Measurements from ENCODE around the gene PRKD2.

Gene PRKD2

GRCh38 chr19:46759206-46759605 lies 42.3 kb upstream of the PRKD2 start:
- no peak overlapping the region for H3K27ac ChIP-seq (ENCODE audit: extremely low read depth, low read depth, low read length)
- no peaks in the 10 kb centered on the region for H3K9me3 ChIP-seq (ENCODE audit: control insufficient read depth, insufficient read depth, low read depth, low read length)
- CTCF ChIA-PET = interaction anchor here (0.7 to 3.0 kb wide), 7 partner anchors 10 to 370 kb away, joined by 3 to 83 read pairs (median 10); no protein-coding TSS in a partner anchor
- peaks cover 16 to 23% of the 10 kb centered on the region in 2 experiments; a peak in 2 of 3 replicates for H3K36me3 ChIP-seq (ENCODE audit: control insufficient read depth in 2 of 2, insufficient read depth in 1 of 2, low read length in 2 of 2)
- peaks cover 3% of the 10 kb centered on the region for H3K4me1 ChIP-seq (ENCODE audit: control insufficient read depth, insufficient read depth, low read length)
- H3K4me3 ChIP-seq (ENCODE audit: low read depth, low read length) = no peak overlapping the region
- POLR2A ChIA-PET = interaction anchor here (1.3 kb wide), 1 partner anchor 158 kb away, joined by 3 read pairs; the partner anchor contains the start of gene CALM3
- TF ChIP-seq ZNF2 (tag by site-specific recombination; IDR thresholded peaks at IDR 0.05) (no peak), SCRT1 (tag by site-specific recombination; IDR thresholded peaks at IDR 0.05; ENCODE audit: borderline replicate concordance) (no peak), ZBTB8A (tag by site-specific recombination; IDR thresholded peaks at IDR 0.05) (no peak), ZBTB26 (tag by site-specific recombination; optimal IDR thresholded peaks at IDR 0.05) (no peak), ZNF645 (tag by site-specific recombination; IDR thresholded peaks at IDR 0.05) (no peak), HOXD13 (CRISPR knock-in tag; IDR thresholded peaks at IDR 0.05; ENCODE audit: borderline replicate concordance) (no peak), ZNF707 (tag by site-specific recombination; IDR thresholded peaks at IDR 0.05) (no peak)

- no peak for TF ChIP-seq ZNF664 (tag by site-specific recombination; IDR thresholded peaks at IDR 0.05)
- no peaks in the 10 kb centered on the region for H3K9me3 ChIP-seq (ENCODE audit: control insufficient read depth, insufficient read depth, low read depth, low read length)
- H3K27ac ChIP-seq (ENCODE audit: extremely low read depth, low read depth, low read length) = no peak overlapping the region
- H3K4me1 ChIP-seq (ENCODE audit: control insufficient read depth, insufficient read depth, low read length) = peaks cover 3% of the 10 kb centered on the region
- ChIA-PET POLR2A (no interaction called here), CTCF (interaction anchor here (0.6 to 3.0 kb wide), 16 partner anchors 11 to 578 kb away, joined by 3 to 83 read pairs (median 4); no protein-coding TSS in a partner anchor)
- no peak overlapping the region for H3K4me3 ChIP-seq (ENCODE audit: low read depth, low read length)
- H3K36me3 ChIP-seq (ENCODE audit: control insufficient read depth in 2 of 2, insufficient read depth in 1 of 2, low read length in 2 of 2) = peaks cover 19 to 32% of the 10 kb centered on the region in 2 experiments; a peak in 2 of 3 replicates
Measured at GRCh38 chr19:46756544-46756888, 39.6 kb upstream of the PRKD2 start.

DNA sequence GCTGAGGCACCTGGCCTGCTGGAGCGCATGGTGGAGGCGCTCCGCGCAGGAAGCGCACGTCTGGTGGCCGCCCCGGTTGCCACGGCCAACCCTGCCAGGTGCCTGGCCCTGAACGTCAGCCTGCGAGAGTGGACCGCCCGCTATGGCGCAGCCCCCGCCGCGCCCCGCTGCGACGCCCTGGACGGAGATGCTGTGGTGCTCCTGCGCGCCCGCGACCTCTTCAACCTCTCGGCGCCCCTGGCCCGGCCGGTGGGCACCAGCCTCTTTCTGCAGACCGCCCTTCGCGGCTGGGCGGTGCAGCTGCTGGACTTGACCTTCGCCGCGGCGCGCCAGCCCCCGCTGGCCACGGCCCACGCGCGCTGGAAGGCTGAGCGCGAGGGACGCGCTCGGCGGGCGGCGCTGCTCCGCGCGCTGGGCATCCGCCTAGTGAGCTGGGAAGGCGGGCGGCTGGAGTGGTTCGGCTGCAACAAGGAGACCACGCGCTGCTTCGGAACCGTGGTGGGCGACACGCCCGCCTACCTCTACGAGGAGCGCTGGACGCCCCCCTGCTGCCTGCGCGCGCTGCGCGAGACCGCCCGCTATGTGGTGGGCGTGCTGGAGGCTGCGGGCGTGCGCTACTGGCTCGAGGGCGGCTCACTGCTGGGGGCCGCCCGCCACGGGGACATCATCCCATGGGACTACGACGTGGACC lies 39.1 kb upstream of the PRKD2 start:
- H3K27ac ChIP-seq (ENCODE audit: extremely low read depth, low read depth, low read length) = no peak overlapping the region
- CTCF ChIA-PET = interaction anchor here (0.6 to 3.1 kb wide), 14 partner anchors 12 to 579 kb away, joined by 3 to 83 read pairs (median 6); no protein-coding TSS in a partner anchor
- peaks cover 3% of the 10 kb centered on the region for H3K4me1 ChIP-seq (ENCODE audit: control insufficient read depth, insufficient read depth, low read length)
- no peaks in the 10 kb centered on the region for H3K9me3 ChIP-seq (ENCODE audit: control insufficient read depth, insufficient read depth, low read depth, low read length)
- H3K4me3 ChIP-seq (ENCODE audit: low read depth, low read length) = no peak overlapping the region
- peaks cover 21 to 33% of the 10 kb centered on the region in 2 experiments; a peak in 2 of 3 replicates for H3K36me3 ChIP-seq (ENCODE audit: control insufficient read depth in 2 of 2, insufficient read depth in 1 of 2, low read length in 2 of 2)
- POLR2A ChIA-PET = interaction anchor here (2.6 kb wide), 1 partner anchor 28 kb away, joined by 9 read pairs; no protein-coding TSS in a partner anchor
- TF ChIP-seq ZNF274 (IDR thresholded peaks at IDR 0.05; ENCODE audit: low read length) = no peak
- TF ChIP-seq ZNF274 (tag by site-specific recombination; IDR thresholded peaks at IDR 0.05; ENCODE audit: borderline replicate concordance) = no peak
- no peak for TF ChIP-seq ZNF121 (tag by site-specific recombination; IDR thresholded peaks at IDR 0.05)
- no peak for TF ChIP-seq ZNF133 (tag by site-specific recombination; IDR thresholded peaks at IDR 0.05)
- TF ChIP-seq ZXDB (tag by site-specific recombination; IDR thresholded peaks at IDR 0.05) = no peak
- TF ChIP-seq ZNF621 (tag by site-specific recombination; IDR thresholded peaks at IDR 0.05) = no peak
- no peak for TF ChIP-seq PRDM10 (tag by site-specific recombination; IDR thresholded peaks at IDR 0.05)
- TF ChIP-seq ZNF654 (tag by site-specific recombination; IDR thresholded peaks at IDR 0.05; ENCODE audit: low read depth) = no peak
- TF ChIP-seq, protein P1, sequence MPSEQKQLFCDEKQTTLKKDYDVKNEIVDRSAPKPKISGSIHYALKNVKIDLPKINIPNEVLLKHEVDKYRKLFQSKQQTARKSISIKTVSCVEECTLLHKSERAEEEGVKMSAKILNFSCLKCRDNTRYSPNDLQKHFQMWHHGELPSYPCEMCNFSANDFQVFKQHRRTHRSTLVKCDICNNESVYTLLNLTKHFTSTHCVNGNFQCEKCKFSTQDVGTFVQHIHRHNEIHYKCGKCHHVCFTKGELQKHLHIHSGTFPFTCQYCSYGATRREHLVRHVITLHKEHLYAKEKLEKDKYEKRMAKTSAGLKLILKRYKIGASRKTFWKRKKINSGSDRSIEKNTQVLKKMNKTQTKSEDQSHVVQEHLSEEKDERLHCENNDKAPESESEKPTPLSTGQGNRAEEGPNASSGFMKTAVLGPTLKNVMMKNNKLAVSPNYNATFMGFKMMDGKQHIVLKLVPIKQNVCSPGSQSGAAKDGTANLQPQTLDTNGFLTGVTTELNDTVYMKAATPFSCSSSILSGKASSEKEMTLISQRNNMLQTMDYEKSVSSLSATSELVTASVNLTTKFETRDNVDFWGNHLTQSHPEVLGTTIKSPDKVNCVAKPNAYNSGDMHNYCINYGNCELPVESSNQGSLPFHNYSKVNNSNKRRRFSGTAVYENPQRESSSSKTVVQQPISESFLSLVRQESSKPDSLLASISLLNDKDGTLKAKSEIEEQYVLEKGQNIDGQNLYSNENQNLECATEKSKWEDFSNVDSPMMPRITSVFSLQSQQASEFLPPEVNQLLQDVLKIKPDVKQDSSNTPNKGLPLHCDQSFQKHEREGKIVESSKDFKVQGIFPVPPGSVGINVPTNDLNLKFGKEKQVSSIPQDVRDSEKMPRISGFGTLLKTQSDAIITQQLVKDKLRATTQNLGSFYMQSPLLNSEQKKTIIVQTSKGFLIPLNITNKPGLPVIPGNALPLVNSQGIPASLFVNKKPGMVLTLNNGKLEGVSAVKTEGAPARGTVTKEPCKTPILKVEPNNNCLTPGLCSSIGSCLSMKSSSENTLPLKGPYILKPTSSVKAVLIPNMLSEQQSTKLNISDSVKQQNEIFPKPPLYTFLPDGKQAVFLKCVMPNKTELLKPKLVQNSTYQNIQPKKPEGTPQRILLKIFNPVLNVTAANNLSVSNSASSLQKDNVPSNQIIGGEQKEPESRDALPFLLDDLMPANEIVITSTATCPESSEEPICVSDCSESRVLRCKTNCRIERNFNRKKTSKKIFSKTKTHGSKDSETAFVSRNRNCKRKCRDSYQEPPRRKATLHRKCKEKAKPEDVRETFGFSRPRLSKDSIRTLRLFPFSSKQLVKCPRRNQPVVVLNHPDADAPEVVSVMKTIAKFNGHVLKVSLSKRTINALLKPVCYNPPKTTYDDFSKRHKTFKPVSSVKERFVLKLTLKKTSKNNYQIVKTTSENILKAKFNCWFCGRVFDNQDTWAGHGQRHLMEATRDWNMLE (tag by site-specific recombination; conservative IDR thresholded peaks at IDR 0.05; ENCODE audit: low read depth) = no peak
- no peak for TF ChIP-seq ZNF24 (tag by site-specific recombination; IDR thresholded peaks at IDR 0.05)
- TF ChIP-seq KLF8 (tag by site-specific recombination; IDR thresholded peaks at IDR 0.05) = no peak
- TF ChIP-seq ZNF843 (tag by site-specific recombination; IDR thresholded peaks at IDR 0.05) = no peak
